Ramos (cell line): Measurements from ENCODE around the gene NDUFS8.
"Not testable (repeated sequence)": the region's sequence is repeated elsewhere in the genome, so short reads cannot be mapped to it uniquely, and the experiment has no call there.

Source experiments
- in situ Hi-C: fragments of 300-500 bp; cut with MboI; formaldehyde crosslinking; loops from one replicate; pipeline ENCODE4 v1.14.3; 2022; ENCODE audit warnings: low sequenced_read_pairs; ENCODE audit not compliant: unreplicated experiment

NDUFS8 gene

GRCh38 chr11:68030318-68031143 lies at the start of gene NDUFS8:
NDUFS8 (plus strand) TSS chr11:68030681; CDS start chr11:68032152, 1,471 bp downstream.
- in situ Hi-C loops = no loop called here

DNA sequence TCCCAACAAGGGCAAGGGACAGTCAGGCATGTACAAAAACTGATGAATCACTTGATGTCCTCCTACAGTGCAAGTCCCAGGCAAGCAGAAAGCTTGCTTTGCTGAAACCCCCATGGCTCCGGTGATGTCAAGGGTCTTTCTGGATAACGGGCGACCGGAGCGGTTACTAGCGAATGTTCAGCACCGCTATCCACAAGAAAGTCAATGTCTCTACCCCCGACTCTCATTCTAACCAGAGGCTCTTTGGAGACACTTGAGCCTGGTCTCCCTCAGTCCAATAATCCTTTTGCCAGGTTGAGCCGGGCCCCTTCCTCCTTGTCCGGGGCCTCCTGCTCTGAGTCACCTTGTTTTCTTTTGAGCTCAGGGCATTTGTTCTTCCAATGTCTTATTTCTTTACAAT lies 49.3 kb upstream of the NDUFS8 start:
- in situ Hi-C loops = not testable (repeated sequence)

- in situ Hi-C loops = not testable (repeated sequence)
Observed at GRCh38 chr11:67982255-67982857, 48.1 kb upstream of the NDUFS8 start.

DNA sequence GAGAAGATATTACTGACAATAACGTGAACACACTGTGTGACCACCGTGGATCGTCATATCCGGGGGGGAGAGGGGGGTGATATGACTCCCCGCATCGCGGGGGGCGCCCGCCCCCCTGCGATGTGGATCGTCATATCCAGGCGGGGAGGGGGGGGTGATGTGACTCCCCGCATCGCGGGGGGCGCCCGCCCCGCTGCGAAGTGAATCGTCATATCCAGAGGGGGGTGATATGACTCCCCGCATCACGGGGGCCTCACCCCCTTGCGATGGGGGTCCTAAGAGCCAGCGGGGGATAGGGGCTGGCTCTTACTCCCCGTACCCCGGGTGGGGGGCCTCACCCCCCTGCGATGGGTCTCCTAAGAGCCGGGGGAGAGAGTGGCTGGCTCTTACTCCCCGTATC lies 46.5 kb upstream of the NDUFS8 start:
- in situ Hi-C loops = no loop called here

DNA sequence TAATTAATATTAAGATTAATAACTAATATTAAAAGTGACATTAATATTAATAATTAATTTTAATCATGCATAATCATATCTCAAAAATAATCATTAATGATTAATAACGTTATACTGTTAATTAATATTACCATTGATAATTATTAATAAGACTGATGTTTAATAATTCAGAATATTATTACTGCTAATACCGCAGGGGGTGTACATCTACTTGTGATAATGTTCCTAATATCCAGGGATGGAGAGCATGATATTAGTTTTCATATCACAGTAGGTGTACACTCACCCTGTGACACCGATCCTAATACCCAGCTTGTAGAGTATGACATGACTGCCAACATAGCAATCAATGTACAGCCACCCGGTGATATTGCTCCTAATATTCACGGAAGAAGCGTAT lies 45.2 kb upstream of the NDUFS8 start:
- in situ Hi-C loops = not testable (repeated sequence)

DNA sequence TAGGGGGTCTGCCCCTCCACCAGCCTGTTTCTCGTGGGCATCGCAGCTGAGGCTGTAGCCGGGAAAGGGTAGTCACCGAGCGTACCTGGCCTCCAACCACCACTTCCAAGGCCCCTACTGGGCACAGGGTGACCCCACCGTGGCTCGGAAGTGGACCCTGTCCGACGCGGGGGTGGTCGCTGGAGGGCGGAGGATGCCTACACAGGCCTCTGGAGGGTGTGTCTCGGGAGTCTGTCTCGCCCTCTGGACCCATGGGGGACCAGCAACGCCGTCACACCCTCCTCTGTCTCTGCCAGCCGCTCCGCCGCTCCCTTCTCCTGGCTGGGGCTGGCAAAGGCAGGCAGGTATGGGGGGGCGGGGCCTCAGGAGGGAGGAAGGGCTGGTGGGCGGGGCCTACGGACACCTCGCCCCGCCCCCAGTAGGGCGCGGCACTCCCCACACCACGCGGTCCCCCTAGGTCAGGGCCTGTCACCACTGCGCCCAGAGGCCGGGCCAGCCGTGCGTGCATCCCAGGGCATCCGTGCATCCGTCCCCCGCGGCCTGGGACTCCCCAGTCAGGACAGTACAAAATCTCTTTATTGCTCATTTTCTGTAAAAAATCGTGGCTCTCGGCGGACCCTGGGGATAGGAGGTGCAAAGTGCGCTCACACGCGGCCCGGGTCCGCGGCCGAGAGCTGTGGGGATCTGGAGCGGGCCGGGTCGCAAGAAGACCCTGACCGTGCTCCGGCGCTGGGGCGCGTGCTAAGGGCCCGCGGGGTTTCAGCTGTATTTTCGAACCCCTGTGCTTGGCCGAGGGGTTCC lies 39.7 kb upstream of the NDUFS8 start:
- in situ Hi-C loops = not testable (repeated sequence)

DNA sequence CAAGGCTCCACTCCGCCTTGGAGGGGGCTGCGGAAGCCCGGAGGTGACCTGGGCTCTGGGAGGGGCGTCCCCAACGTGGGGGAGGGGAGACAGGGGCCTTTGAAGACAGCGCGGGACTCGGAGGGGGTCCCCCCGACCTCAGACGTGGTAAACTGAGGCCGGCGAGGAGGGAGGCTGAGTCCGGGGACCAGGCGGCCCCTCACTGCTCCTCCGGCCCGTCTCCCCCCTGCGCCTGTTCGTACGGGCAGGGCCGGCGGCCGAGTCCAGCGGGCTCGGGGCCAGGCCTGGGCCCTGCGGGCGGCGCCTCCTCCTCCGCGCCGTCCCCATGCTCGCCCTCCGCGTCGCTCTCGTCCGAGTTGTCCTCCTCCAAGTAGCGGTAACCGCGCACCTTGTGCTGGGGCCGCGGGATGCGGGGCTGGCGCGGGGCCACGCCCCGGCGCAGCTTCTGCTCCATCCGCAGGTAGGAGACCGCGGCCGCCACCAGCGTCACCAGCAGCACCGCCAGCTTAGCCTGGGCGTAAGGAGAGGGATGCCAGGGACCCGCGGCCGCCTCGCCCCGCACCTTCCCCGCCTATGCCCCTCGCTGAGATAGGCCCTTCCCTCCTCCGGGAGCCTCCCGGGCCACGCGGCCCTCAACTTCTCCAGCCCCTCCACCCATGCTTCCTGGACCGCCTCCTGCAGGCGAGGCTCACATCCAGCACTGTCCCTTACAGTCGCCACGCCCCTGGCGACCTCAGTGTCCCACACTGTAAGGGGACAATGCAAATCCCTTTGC lies 38.9 kb upstream of the NDUFS8 start:
- in situ Hi-C loops = not testable (repeated sequence)

- in situ Hi-C loops = not testable (repeated sequence)
Observed at GRCh38 chr11:67993821-67994220, 36.7 kb upstream of the NDUFS8 start.

- in situ Hi-C loops = not testable (repeated sequence)
Observed at GRCh38 chr11:67994387-67994786, 36.1 kb upstream of the NDUFS8 start.

DNA sequence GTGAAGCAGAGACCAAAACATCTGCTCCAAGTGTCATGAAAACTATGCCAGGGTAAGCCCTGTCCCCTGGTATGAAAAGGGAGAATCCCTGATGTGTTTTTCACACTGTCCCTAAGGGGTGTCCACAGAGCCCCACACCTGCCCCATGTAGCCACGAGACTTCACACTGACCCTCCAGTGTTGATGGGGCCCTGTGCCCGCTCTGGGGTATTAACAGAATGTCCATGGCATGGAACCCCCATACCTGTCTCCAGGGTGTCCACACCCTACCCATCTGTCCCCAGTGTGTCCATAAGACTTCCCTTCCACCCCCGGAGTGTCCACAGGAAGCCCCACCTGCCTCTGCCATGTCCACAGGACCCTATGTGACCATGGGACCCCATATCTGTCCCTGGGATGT lies 35.4 kb upstream of the NDUFS8 start:
- in situ Hi-C loops = not testable (repeated sequence)

- in situ Hi-C loops = not testable (repeated sequence)
Observed at GRCh38 chr11:67995579-67995978, 34.9 kb upstream of the NDUFS8 start.

GRCh38 chr11:67996051-67996450 lies 34.4 kb upstream of the NDUFS8 start:
- in situ Hi-C loops = no loop called here

DNA sequence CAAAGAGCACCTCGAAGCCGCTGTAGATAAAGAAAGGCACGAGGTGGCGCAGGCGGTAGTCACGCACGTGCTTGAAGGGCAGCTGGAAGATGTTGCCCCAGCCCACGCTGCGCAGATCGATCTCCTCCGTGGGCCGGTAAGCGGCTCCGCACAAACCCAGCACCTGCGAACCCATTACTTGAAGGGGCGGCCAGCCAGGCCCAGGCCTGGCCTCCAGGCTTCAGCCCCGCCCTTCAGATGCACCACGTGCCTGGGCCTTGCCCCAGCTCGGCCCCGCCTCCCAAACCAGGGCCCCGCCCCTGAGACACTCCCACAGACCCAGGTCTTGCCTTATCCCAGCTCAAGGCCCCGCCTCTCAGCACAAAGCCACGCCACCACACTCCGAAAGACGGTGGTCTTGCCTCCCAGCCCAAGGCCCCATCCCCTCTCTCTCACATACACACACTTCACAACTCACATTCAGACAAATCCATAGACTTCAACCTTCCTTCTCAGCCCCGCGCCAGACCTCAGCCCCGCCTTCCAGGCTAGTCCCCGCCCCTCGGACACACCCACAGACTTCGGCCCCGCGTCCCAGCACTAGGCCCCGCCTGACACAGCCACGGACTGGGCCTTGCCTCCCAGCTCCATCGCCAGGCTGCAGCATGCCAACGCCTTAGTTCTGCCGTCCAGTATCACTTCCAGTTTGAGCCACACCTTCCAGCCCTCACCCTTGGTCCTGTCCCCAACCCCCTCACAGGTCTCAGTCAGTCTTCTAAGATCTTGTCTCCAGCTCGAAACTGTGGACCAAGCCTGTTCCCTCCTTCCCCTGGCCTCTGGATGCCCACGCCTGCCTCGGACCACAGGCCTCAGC lies 33.6 kb upstream of the NDUFS8 start:
- in situ Hi-C loops = no loop called here

DNA sequence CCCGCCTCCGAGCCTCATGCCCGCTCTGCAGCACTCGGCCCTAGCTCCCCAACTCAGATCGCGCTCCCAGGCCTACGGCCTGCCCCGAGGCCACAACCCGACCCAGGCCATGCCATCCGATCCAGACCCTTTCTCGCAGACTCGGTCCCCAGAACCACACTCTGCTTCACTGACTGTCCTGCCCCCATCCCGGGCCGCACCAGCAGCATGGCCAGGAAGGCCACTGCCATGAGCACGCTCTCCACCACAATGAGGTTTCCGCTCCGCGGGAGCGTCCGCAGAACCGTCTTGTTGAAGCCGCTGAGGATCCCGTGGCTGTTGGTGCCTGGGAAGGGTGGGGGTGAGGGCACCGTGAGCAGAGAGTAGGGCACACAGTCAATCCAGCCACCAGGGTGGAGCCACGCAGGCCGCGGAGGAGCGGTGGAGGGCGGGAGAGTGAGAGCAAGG lies 33.0 kb upstream of the NDUFS8 start:
- in situ Hi-C loops = no loop called here

- in situ Hi-C loops = no loop called here
Observed at GRCh38 chr11:67998150-67999045, 32.1 kb upstream of the NDUFS8 start.

DNA sequence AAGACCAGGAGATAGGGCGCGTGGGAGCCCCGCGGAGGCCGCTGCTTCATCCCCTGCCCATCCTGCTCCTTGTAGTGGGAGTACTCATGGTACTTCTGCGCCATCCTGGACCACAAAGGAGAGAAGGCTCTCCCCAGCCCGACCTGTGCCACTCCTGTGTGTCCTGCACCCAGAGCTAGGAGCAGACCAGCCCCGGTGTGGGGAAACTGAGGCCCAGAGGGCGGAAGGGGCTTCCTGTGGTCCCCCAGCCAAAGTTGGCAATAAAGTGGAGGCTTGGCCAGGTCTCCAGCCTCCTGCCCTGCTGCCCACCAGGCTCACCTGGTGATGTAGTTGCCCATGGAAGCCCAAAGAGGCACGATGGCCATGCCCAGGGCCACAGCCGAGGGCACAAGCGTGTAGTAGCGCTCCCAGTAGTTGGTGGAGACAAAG lies 31.3 kb upstream of the NDUFS8 start:
- in situ Hi-C loops = no loop called here

DNA sequence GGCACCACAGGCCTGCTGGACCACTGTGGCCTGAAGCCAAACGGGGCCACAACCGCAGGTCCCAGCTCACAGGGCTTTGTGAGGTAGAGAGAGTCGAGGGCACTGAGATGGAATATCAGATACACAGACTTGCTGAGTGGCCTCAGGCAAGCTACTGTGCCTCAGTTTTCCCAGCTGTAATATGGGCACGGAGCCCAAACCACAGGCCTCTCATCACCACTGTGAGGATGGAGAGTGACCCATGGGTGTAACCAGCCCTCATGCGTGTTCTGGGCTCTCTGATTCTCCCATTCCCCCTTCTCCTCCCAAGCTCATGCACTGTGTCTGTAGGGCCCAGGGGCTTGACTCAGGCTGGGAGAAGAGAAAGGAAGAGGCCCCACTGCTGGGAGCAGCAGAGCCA lies 30.8 kb upstream of the NDUFS8 start:
- in situ Hi-C loops = no loop called here

DNA sequence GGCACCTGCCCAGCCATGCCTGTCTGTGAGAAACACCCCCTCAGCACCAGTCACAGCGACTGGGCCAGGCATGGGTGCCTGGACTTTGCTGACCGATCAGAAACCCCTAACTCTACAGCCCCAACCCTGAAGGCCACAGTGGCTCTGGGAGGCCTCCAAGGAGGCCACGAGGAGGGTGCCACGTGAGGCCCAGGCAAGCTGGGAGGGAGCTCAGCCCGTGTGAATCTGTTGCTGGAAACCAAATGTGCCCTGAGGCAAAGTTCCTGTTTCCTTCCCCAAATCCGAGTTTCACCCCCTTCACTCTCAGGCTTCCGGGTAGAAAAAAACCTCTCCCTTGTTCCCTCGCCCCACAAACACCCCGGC lies 27.9 kb upstream of the NDUFS8 start:
- in situ Hi-C loops = no loop called here
